A172 (cell line): ENCODE measurements around the gene POLR2C. TPM values are rescaled to one million over a fixed set of nuclear protein-coding genes. Genes with fewer than 3 reads are reported as not detected.
"Not testable (repeated sequence)": the region's sequence is repeated elsewhere in the genome, so short reads cannot be mapped to it uniquely, and the experiment has no call there.

Source experiments
- DNase-seq: peaks from one replicate; pipeline ENCODE4 v3.0.0-alpha.2; 2015; ENCODE audit warnings: low spot score
- total RNA-seq: library from RNA; depleted of rRNA; stranded (reverse); fragments of >200 nt; shearing (Covaris generic); gene quantifications from 2 replicates; pipeline ENCODE4 v1.2.3, GENCODE V29; 2014

Gene POLR2C
- total RNA-seq, 1 experiment from 2014 or later: 174 TPM

GRCh38 chr16:57479205-57479975 is 16.9 kb downstream of the POLR2C start:
- DNase-seq: peak; percentile 87

GRCh38 chr16:57479976-57480753 is 17.7 kb downstream of the POLR2C start:
- DNase-seq: peak; percentile 77

GRCh38 chr16:57480754-57481230 is 18.3 kb downstream of the POLR2C start:
- DNase-seq: no peak

DNA sequence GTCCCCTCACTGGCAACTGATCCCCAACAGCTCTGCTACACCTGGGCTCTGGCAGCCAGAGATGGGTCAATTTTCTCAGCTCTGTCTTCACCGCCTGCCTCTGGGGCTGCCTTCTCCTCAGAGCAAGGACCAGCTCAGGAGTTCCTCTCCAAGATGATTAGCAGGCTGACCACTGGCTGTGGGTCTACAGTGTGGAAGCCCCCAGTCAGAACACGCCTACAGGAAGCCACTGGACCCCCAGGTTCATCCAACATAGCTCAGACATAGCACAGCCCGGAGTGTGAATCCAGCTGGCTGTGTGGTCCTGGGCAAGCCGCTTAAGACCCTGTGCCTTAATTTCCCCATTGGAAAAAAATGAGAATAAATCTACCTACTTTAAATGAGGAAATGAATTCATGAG is 18.9 kb downstream of the POLR2C start:
- DNase-seq: no peak

DNA sequence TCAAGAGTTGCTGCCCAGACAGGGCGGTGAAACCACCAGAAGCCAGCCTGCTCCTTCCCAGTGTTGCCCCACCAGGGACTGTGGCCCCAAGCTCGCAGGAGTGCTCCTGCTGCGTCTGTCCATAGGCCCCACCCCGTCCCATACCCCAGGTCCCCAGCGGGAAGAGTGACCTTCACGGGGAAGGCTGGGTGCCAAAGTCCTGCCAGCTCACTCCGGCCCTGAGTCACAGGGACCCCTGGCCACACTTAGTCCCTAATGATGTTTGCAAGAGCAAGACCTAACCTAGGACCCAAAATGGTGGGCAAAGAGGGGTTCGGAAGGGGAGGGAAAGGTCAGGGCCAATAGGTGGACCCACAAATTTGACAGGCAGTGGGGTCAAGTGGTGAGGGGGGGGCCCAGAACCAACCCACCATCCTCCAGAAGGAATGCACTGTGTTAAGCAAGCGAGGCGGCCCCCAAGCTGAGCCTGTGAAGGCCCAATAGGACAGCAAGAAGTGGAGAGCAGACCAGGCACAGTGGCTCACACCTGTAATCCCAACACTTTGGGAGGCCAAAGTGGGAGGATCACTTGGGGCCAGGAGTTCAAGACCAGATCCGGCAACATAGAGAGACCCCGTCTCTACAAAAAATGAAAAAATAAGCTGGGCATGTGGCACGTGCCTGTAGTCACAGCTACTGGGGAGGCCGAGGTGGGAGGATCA is 20.5 kb downstream of the POLR2C start:
- DNase-seq: no peak

GRCh38 chr16:57483725-57484514 is 21.4 kb downstream of the POLR2C start:
- no peak for DNase-seq

DNA sequence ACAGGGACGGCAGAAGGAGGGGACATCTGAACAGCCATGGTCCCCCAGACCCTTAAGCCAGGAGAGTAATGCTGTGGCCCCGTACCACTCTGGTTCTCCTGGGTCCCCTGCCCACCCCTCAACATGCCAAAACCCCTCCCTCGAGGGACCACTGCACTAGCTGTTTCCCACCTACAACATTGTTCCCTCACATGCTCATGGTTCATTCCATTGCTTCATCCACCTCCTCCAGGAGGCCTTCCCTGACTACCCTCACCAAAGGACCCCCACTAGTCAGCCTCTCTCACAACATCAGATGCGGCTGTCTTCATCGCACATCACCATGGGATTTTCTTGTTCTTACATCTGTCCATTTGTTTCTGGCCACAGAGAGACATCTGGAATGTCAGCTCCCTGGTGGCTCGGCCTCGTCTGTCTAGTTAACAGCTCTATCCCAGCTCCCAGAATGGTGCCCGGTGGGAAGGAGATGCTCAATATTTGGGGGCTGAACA is 22.1 kb downstream of the POLR2C start:
- no peak for DNase-seq

DNA sequence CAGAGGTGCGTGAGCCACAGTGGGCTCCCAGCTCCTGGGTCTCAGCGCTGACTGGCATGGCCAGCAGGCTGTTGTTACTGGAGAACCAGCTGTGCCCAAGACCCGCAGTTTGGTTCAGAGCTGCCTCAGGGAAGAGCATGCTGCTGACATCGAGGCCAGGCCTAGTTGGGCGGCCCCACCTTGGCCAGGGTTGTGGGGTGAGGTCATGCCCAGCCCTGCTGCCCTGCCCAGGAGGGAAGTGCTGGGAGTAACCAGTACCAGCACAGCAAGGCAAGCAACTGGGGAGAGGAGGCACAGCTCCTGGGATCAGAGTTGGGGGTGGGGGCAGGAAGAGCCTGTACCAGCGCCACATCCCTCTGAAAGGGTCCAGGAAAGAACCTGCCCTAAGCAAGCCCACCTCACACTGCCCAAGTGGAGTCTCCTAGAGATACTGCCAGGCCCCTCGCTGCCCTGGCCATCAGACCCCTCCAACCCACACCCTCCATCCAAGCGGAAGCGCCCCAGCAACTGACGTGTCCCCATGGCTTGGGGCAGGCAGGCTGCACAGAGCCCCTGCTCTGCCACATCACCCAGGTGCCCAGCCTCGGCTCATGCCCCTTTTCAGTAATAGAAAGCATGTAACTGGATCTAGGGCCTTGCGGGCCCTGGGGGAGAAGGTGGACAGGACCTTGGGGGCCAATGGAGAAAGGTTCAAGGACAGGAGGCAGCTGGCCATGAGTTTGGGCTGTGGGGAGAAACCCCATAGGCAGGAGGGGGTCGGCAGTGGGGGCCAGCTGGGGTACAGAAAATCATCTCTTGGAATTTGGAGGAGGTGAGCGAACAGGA is 22.8 kb downstream of the POLR2C start:
- no peak for DNase-seq

GRCh38 chr16:57485916-57486857 is 23.7 kb downstream of the POLR2C start, which contains the start of gene DOK4:
DOK4 (minus strand) TSS chr16:57486493; CDS start chr16:57479507, 6,986 bp downstream.
- peak; percentile 41 for DNase-seq

DNA sequence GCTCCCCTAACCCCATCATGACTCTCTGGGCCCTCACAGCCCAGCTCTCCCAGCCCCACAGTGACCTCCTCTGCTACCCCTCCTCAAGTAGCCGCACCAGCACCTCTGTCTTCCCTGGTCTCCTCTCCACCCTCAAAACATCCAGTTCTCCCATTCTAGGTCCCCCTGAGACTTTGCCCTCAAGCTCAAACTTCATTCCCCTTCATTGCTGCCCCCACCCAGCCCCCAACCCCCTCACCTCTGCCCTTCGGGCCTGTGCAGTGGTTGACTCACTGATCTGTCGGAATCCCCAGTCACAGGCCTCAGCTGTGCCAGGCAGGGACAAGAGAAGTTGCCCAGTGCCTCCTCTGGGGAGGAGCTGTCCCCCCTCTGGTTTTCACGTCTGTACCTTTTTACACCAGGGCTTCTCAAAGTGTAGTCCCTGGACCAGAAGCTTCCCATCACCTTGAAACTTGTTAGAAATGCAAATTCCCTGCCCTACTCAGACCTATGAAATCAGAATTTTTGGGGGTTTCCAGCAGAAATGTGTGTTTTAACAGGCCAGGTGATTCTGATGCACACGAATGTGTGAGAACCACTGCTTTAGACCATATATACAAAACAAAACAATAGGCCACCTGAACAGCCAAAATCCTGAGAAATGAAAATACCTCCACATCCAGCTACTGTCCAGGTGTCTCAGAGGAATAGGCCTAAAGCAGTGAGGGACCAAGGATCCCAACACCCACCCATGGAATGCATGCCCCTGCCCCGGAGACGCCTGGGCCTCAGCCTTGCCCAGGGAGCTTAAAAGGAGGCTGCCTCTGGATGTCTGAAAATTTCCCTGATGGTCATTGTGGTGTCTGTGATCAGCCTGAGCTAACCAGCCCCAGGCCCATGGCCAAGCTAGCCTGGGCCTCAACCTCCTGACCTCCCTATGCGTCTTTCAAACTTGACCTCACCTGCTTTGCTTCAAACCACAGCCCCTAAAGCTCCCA is 24.7 kb downstream of the POLR2C start:
- no peak for DNase-seq

GRCh38 chr16:57489229-57489628 is 26.8 kb downstream of the POLR2C start:
- no peak for DNase-seq

GRCh38 chr16:57493767-57494166 is 31.3 kb downstream of the POLR2C start:
- no peak for DNase-seq

DNA sequence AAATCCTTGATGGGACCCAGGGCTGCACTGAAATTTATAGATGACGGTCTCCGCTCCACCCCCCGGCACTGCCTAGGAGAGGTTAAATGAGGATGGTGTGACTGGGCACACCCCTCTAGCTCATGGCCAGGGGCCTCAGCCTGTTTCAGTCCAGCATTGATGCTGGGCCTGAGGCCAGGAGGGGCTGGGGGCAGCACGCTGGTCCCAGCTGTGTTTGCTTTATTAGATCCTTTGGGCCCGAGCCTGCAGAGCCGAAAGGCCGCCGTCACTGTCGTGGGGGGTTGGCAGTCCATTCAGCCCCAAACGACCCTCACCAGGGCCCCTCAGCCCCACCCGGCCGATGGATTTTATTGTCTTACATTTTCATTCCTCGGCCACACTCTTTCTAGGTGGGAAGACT is 34.6 kb downstream of the POLR2C start:
- no peak for DNase-seq

DNA sequence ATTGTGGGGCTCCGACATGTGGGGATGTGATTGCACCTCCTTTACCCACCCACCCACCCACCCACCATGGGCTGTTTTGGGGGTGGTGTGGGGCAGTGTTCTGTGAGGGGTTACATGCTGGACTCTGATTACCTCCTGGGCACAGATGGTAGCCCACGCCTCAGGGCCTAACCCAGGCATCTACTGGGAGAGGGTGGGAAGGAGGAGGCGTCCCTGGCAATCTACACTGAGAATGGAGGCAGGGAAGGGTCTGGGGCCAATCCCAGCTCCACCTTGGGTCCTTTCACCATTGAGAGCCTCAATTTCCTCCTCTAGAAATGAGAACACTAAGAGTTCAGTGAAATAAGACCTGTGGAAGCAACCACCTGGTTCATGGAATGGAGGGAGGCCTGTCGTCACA is 35.6 kb downstream of the POLR2C start:
- no peak for DNase-seq

DNA sequence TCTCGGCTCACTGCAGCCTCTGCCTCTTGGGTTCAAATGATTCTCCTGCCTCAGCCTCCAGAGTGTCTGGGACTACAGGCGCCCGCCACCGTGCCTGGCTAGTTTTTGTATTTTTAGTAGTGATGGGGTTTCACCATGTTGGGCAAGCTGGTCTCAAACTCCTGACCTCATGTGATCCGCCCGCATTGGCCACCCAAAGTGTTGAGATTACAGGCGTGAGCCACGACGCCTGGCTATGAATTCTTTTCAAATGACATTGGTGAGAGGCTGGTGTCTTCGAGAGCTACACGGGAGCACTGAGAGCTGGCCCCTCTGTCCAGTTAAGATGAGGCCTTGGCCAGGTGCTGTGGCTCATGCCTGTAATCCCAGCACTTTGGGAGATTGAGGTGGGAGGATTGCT is 37.5 kb downstream of the POLR2C start:
- DNase-seq: not testable (repeated sequence)

DNA sequence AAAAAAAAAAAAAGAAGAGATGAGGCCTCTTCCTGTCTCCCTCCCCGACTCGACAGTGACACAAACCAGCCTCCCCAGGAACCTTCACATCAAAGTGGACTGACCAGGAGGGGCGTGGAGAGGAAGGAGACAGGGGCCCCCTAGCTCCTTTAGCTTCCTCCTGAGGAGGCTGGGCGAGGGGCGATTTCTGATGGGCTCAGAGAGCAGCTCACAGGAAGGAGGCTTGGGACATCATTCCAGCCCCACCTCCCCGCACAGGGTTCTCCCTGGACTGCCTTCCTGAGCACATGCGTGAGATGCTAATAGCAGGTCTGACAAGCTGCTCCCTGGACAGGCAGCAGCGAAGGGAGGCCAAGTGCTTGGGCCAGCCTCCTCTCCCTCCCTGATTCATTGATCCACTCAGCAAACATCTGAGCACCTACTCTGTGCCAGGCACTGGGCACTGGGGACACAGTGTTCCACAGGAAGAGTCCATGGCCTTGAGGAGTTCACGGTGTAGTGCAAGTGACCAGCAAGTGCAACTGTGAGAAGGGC is 38.2 kb downstream of the POLR2C start:
- no peak for DNase-seq

DNA sequence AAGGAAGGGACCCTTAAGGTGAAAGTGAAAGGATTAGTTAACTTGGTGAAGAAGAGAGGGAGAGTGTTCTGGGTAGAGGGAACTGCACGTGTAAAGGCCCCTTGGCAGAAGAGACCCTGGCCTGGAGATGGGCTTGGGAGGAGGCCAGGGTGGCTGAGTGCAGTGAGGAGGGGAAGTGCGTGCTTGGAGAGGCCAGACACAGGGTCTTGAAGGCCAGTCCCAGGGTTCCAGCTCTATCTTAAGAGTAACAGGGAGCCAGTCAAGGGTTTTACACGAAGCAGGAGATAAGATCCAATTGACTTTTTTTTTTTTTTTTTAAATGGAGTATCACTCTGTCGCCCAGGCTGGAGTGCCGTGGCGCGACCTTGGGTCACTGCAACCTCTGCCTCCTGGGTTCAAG is 39.0 kb downstream of the POLR2C start:
- DNase-seq: no peak
